Mucosa of descending colon (tissue), 3 donors: ENCODE data around the gene IFT25. TPM values are rescaled to one million over a fixed set of nuclear protein-coding genes. Genes with fewer than 3 reads are reported as not detected.

Experiments
- ATAC-seq: fragments of 200-7000 bp; cut with Tn5 transposase; one replicate; pipeline ENCODE4 v1.9.1; 2020; ENCODE audit warnings: mild to moderate bottlenecking, moderate library complexity
- DNase-seq, 3 donors: peaks; one replicate each; pipeline ENCODE4 v3.0.0-alpha.2; 2020
- H3K36me3 ChIP-seq: fragments of 200-600 bp; one replicate; pipeline ENCODE4 v1.8.0; 2021; ENCODE audit warnings: low read depth, mild to moderate bottlenecking
- H3K4me1 ChIP-seq: fragments of 200-600 bp; one replicate; pipeline ENCODE4 v1.8.0; 2021; ENCODE audit warnings: low read depth, mild to moderate bottlenecking
- H3K4me3 ChIP-seq: fragments of 200-600 bp; one replicate; pipeline ENCODE4 v1.8.0; 2021; ENCODE audit warnings: mild to moderate bottlenecking
- H3K9me3 ChIP-seq: fragments of 200-600 bp; one replicate; pipeline ENCODE4 v1.8.0; 2021; ENCODE audit warnings: mild to moderate bottlenecking
- intact Hi-C, 2 donors: fragments of 100-400 bp; cut with DNase I in 1 of 2; cut with micrococcal nuclease in 1 of 2; formaldehyde crosslinking; loops; one replicate each; pipeline versions ENCODE4 v1.11.0 to v1.11.1; 2022; cut with DNase I, micrococcal nuclease
- total RNA-seq, 3 donors: library from RNA; stranded (reverse); fragmentation: NEBNext Ultra II Directional in 2 of 3; extraction: Animal tissue kit (Norgen Biotek cat#: 25700) in 2 of 3; gene quantifications; one replicate each; pipeline versions ENCODE4 v1.2.1 to v1.2.4, GENCODE V29; 2021 to 2023
- TF ChIP-seq, protein P1 (sequence below): fragments of 200-600 bp; IDR thresholded peaks from one replicate; pipeline ENCODE4 v1.8.0; 2022; ENCODE audit warnings: antibody characterized with exemption, mild to moderate bottlenecking
- donor health status: DM: no; HTN: no; CAD: no; lungs with moderate emphysema.
- donor health status: DM: no; HTN: no; CAD: no.
- donor health status: DM: no; HTN: yes; CAD: no.

Gene IFT25
- total RNA-seq, 3 donors from 2014 or later: 19.8 to 22.6 (median 19.9) TPM

DNA sequence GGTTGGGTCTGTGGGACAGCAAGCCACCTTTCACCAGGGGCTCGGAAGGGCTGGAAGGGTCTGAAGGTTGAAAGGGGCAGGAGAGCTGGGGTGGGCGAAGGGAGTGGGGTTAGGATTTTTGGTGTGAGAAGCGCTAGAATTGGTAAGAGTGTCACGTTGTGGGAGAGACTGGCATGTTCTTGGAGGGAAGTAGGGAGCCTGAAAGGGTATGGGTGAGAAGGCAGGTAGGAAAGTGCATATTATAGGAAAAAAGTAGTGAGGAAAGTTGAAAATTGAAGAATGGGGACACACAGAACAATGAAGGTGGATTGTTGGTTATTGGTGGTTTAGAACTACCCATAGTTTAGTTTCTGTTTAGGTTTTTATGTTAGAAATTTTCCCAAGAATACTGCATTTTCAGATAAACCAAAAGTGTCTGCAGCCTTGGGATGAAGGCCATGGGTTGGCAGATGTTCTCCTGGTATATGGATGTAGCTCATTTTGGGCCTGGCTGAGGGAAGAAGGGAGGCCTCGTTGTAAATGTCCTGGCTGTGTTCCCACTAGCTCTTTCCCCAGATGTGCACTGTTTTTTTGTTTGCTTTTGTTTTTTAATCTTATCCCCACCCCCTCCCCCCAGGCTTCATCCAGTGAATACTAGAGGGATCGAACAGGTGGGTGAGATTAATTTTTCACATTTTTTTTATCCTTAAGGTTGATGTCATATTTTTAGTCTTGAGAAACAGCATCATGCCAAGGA is 1.8 kb upstream of the IFT25 start:
- intact Hi-C loops: loop anchor here in 1 of 2 donors (10.0 kb wide), 1 partner anchor 53 kb away; the partner anchor contains the start of gene DIO1
- no peak for ATAC-seq
- peaks cover 22% of the 10 kb centered on the region for H3K4me1 ChIP-seq
- no peak for DNase-seq
- no peak overlapping the region for H3K4me3 ChIP-seq
- H3K36me3 ChIP-seq: no peaks in the 10 kb centered on the region
- TF ChIP-seq, protein P1, sequence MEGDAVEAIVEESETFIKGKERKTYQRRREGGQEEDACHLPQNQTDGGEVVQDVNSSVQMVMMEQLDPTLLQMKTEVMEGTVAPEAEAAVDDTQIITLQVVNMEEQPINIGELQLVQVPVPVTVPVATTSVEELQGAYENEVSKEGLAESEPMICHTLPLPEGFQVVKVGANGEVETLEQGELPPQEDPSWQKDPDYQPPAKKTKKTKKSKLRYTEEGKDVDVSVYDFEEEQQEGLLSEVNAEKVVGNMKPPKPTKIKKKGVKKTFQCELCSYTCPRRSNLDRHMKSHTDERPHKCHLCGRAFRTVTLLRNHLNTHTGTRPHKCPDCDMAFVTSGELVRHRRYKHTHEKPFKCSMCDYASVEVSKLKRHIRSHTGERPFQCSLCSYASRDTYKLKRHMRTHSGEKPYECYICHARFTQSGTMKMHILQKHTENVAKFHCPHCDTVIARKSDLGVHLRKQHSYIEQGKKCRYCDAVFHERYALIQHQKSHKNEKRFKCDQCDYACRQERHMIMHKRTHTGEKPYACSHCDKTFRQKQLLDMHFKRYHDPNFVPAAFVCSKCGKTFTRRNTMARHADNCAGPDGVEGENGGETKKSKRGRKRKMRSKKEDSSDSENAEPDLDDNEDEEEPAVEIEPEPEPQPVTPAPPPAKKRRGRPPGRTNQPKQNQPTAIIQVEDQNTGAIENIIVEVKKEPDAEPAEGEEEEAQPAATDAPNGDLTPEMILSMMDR: no peak
- no peaks in the 10 kb centered on the region for H3K9me3 ChIP-seq

DNA sequence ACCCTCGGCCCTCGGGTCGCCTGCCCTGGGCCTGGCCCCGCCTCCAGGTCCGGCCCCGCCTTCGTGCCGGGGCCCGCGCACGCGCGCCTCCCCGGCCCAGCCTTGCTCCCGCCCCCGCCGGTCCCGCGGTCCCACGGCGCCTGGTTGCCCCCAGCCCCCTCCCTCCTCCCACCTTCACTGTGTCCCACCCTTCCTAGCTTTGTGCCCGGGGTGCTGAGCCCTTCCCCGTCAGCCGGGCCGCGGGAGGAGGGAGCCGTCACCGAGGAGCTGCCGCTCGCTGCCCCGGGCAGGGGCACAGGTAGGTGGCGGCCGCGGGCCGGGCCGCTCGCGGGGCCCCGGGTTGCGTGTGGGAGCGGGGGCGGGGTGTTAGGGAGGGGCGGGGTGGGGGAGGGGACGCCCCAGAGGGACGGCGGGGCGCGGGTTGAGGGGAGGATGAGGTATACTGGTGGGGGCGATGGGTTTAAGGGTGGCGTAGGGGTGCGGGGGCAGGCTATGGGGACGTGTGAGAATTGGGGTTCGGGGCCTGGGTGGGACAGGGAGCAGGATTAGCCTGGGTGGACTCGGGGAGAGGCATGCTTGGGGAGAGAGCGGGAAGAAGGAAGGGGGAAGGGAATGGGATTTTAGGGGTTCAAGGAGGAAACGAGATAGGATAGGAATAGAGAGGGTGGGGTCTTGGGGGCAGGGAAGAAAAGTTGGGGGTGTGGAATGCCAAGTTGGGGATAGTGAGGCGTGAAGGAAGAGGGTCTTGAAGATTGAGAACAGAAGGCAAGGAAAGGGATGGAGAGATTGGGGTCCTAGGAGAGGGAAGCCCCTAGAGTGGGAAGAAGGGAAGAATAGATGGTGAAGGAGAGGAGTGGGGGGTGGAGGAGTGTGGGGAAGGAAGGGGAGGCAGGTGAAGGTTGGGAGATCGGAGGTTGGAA is 1.0 kb upstream of the IFT25 start, which contains the start of gene LRRC42:
Gene LRRC42 (plus strand): TSS at position 99 of the 920 bp plus-strand sequence. CDS start 5,650 bp downstream, outside the sequence.
- intact Hi-C loops: loop anchor here in 1 of 2 donors (10.0 kb wide), 1 partner anchor 52 kb away; the partner anchor contains the start of gene DIO1
- ATAC-seq (peak; percentile 86), DNase-seq (no peak)
- H3K4me1 ChIP-seq: peaks cover 22% of the 10 kb centered on the region
- TF ChIP-seq, protein P1: no peak
- H3K9me3 ChIP-seq: no peaks in the 10 kb centered on the region
- no peaks in the 10 kb centered on the region for H3K36me3 ChIP-seq
- peak within 1 kb of the TSS; percentile 47 for H3K4me3 ChIP-seq

DNA sequence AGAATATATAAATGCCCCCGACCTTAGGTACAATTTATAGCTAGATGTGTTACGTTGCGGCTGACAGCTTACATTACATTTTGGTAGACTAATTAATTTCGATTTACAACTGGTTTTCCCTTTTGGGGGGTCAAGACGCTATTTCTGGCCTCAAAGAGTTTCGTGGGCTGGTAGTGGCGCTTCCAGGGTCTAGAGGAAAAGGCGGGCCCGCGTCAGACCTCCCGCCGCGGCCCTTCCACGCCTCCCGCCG is 391 bp downstream of the IFT25 start:
- no peak for DNase-seq
- no peak for ATAC-seq
- Histone ChIP-seq H3K4me3 (peak overlapping the region; percentile 47), H3K4me1 (peaks cover 22% of the 10 kb centered on the region), H3K36me3 (no peaks in the 10 kb centered on the region), H3K9me3 (no peaks in the 10 kb centered on the region)
- TF ChIP-seq, protein P1: no peak
- intact Hi-C loops: loop anchor here in 1 of 2 donors (10.0 kb wide), 1 partner anchor 50 kb away; the partner anchor contains the start of gene DIO1

DNA sequence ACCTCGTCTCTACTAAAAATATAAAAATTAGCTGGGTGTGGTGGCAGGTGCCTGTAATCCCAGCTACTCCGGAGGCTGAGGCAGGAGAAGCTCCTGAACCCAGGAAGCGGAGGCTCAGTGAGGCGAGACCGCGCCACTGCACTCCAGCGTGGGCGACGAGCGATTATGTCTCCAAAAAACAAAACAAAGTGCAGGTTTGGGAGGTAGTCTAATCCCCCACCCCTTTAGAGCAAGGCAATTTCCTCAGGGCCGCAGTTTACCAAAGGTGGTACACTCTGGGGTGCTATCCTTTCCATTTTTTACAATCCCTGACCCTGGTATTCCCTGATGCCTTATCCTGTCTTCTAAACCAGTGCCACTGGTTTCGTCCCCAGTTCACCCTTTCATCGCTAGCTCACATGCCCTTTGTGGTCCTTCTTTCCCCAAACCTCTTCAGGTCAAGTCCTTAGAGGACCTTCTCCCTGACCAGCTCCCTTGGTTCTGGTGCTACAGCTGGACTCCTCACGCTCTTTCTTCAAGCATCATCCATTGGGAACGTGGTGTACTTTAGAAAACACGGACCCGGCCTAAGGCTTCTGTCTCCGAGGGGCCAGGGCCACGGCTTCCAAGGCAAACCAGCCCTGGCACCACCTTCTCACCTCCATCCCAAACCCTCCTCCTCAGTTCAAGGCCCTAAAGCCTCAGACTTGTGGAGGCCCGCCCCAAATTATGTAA is 873 bp downstream of the IFT25 start:
- DNase-seq (peak in 1 of 3 donors; percentile 34), ATAC-seq (no peak)
- intact Hi-C loops: loop anchor here in 1 of 2 donors (10.0 kb wide), 1 partner anchor 50 kb away; the partner anchor contains the start of gene DIO1
- peaks cover 22% of the 10 kb centered on the region for H3K4me1 ChIP-seq
- no peaks in the 10 kb centered on the region for H3K9me3 ChIP-seq
- no peaks in the 10 kb centered on the region for H3K36me3 ChIP-seq
- TF ChIP-seq, protein P1: no peak
- H3K4me3 ChIP-seq: peak overlapping the region; percentile 47

DNA sequence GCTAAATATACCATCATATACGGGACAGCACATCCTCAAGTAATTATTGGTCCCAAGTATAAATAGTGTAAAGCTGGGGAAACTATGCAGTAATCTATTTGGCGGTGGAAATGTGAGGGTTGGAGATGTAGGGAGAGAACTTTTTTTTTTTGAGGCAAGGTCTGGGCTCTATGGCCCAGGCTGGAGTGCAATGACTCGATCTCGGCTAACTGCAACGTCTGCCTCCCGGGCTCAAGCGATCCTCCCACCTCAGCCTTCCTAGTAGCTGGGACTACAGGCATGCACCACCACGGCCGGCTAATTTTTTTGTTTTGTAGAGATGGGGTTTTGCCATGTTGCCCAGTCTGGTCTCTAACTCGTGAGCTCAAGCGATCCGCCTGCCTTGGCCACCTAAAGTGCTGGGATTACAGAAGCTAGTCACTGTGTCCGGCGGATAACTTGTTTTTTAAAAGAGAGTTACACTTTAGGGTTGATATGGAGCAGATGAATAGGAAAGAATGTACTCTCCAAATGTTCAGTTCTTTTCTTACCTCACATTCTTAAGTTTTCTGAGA is 1.9 kb downstream of the IFT25 start:
- intact Hi-C loops: loop anchor here in 1 of 2 donors (10.0 kb wide), 1 partner anchor 49 kb away; the partner anchor contains the start of gene DIO1
- ATAC-seq: no peak
- H3K9me3 ChIP-seq: no peaks in the 10 kb centered on the region
- no peak for DNase-seq
- no peaks in the 10 kb centered on the region for H3K36me3 ChIP-seq
- peaks cover 22% of the 10 kb centered on the region for H3K4me1 ChIP-seq
- TF ChIP-seq, protein P1: no peak
- no peak overlapping the region for H3K4me3 ChIP-seq
